ENCODE results near the gene ENPP3.

Gene ENPP3

DNA sequence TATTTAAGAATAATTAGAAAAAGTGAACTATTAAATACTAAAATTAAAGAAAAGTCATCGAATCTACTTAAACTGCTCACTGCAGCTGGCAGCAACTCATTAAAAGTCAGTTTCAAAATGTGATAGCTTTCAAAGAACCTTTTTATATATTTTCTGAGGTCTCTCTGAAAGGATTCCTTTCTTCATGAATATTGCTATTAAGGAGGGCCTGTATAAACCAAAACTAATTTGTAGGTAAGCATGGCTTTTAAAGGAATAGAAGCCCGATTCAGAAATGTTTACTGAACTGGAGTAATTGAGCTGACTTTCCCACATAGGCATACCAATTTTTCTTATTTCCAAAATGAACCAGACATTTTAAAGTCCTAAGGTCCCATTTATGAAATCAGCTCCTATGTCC, 129.5 kb downstream of the ENPP3 start:
- no peak for DNase-seq (ENCODE audit: low read depth)

DNA sequence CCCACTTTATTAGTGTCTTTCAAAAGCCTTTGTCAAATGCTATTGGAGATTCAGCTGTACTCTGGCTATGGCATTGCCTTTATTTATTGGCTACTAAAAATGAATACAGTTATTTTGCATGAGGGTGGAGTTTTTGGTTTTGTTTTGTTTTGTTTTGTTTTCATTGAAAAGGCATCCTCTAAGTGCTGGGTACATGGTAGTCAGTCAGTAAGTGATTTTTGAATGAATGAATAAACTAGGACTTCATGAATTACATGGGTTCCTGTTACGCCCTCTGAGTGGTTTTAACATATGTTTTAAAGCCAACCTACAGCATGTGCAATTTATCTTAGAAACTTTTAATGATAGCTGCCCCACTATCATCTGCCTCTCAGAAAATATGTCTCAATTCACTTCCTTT, 131.9 kb downstream of the ENPP3 start:
- no peak for DNase-seq (ENCODE audit: low read depth)

DNA sequence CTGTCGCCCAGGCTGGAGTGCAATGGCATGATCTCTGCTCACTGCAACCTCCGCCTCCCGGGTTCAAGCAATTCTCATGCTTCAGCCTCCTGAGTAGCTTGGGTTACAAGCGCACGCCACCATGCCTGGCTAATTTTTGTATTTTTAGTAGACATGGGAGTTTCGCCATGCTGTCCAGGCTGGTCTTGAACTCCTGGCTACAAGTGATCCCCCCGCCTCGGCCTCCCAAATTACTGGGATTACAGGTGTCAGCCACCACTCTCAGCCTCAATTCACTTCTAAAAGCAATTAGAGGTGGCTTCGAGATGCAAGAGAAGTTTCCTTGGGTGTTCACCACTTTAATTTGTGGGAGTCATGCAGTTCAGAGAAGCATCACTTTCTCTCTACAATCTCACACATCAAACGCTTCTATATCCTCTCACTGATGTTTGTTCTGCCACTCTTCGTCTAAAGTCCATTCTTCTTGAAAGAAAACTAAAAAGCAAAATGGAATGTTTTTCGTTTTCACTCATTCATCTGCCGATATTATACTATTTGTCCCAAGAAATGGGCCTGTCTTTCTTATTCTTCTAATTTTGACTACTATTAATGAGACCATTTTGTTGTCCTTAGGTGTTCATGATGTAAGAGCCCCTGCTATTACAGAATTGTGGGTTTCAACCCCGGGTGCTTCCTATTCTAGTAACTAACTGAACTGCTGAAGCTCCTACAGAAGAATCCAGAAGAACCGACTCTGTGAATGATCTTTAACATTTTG, 132.5 kb downstream of the ENPP3 start:
- no peak for DNase-seq (ENCODE audit: low read depth)

DNA sequence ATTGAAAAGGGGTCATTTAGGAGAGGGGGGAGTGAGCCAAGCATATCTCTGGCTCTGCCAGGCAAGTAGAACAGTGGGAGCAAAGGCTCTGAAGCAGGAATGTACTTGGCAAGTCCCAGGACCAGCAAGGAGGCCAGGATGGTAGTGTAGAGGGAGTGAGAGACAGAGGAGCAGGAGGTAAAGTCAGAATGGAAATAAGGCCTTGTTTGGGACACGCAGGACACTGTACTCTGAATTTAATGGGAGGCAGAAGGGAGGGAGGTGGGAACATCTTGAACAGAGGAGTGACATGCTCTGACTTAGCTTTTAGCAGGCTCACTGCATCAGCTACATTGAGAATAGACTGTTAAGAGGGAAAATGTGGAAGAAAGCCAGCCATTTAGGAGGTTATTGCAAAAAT, 133.7 kb downstream of the ENPP3 start:
- DNase-seq (ENCODE audit: low read depth) = no peak

DNA sequence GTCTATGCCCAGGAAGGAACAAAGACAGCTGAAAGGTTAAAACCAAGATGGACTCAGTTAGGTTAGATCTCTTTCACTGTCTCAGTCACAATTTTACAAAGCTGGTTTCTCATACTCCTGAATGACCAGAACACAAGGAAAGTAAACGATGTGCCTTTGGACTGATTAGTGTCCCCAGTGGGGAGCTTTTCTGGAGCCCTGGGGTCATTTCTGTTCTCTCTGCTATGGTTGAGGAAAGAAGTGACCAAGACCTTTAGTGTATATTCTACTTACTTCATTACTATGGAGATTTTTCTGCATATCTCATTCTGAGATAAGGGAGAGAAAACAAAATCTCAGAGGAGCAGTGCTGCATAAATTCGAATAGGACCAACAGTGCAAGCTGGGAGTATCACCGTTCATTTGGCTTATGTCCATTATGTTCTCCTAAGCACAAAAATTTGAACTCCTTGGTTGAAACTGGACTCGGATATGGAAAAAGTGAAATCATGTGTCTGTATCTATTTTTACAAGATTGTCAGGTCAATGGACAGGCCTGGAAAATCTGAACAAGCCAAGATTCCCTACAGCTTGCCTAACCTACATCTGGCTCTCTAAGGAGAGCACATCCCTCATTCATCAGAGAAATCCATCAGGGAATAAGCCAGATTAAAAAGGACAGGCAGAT, 136.3 kb downstream of the ENPP3 start:
- DNase-seq (ENCODE audit: low read depth) = no peak

DNA sequence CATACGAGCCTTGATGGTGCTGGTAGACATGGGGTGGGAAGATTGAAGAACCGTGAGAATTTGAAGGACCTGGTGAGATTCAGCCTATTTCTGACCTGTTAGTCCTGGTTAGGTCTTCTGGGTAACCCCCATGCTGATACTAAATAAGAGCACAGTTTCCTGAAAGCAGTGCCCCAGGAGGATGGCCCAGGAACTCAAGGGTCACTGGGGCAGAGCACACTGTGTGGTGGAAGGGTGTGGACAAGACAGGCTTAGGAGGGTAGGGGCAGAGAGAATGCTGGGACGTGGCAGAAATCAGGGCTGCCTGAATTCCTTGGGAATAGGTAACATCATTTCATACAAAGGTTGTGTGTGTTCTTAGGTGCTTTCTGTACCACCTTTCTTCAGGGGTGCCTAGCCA, 138.8 kb downstream of the ENPP3 start:
- no peak for DNase-seq (ENCODE audit: low read depth)

DNA sequence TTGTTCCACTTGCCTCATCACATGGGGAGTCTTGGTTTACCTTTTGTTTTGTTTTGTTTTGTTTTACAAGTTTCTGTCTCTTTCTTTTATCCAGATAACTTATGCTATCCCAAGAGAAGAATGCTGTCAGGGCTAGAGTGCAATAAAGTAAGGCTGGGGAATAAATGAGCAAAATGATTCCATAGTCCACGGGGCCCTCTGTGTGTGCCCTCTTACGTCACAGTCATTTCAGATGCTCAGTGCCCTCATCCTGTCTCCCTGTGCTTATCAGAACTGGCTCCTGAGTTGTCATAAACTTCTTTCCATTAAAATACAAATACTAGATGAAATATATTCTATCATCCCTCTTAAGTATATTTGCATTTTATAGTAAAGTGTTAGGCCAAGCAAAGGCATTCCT, 139.9 kb downstream of the ENPP3 start:
- no peak for DNase-seq (ENCODE audit: low read depth)

DNA sequence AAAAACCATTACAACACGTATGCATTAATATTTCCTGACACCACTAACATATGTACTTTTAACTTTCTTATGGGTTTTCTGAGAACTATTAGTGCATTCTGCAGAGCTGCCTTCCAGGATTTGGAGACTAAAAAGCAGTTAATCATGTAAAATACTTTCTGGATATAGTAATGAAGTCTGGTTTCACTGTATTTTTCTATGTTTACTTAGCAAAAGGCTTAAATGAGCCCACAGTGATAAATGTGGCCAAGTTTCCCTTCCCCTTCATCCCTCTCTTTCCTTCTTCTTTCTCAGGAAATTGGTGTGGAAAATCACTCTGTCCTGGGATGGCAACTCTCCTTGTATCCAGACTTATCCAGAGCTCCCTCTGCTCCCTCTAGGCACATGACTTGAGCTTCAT, 141.1 kb downstream of the ENPP3 start:
- no peak for DNase-seq (ENCODE audit: low read depth)

DNA sequence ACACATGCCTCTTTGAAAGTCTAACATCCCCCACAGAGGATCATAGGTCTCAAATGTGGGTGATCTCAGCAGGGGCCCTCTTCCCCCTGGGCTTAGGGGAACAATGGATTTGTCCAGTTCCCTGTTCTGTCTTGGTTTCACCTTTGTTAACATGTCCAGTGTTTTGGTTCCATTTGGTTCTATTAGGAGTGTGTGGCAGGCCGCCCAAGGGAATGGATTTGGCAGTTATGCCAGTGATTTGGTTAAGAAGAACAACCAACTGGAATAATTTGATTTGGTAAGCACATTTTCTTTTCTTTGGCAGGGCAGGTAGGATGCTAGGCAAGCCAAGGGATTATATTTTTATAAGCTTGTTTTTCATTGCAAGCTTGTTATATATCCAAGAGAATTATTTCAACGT, 142.2 kb downstream of the ENPP3 start:
- no peak for DNase-seq (ENCODE audit: low read depth)

DNA sequence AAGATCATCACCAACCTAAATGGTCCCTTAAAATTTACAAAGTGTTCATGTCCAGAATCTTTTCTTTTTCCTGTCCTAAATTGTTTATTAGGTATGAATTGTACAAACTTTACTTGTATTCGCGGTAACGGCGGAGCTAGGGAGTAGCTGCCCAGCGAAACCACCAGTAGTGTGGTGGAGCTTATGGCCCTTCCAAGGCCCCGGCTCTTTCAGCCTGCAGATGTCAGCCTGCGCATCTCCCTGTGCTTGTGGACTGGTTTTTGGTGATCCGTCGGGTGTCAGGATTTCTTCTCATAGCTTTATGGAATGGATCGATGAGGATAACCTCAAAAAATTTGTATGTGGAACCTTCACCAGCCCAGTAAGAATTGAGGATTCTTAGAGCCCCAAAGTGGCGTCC, 143.5 kb downstream of the ENPP3 start:
- no peak for DNase-seq (ENCODE audit: low read depth)

DNA sequence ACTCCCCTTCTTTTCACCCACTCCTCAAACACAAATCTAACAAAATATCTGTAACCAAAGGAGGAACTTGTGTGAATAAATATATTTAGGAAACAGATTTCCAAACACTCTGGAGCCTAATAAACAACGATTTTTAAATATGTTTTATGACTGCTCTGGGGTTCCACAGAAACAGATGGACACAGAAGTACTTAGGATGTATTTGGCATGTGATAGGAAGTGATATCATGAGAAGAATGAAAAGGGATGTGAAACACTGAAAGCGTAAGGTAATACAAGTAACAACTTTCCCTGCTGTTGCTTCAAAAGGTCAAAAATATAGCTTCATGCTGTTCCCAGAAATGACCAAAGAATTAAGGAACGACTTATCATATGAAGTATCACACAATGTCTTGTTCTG, 144.6 kb downstream of the ENPP3 start:
- no peak for DNase-seq (ENCODE audit: low read depth)

DNA sequence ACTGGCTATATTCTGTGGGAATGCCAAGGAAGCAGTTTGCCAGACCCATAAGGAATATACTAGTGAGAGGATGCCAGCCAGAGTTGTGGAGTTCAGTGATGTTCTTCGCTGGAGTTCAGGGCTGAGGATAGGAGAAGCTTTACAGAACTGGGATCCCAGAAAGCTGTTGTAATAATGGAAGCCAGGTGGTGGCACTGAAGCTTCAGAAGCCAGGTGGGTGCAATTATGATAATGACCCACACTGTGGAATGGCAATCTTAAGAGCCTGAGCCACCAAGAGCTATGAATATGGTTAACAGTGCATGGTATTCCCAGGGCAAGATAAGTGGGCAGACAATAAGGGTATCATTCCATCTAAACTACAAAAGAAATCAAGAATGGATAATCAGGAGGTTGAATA, 145.7 kb downstream of the ENPP3 start:
- DNase-seq (ENCODE audit: low read depth) = no peak

DNA sequence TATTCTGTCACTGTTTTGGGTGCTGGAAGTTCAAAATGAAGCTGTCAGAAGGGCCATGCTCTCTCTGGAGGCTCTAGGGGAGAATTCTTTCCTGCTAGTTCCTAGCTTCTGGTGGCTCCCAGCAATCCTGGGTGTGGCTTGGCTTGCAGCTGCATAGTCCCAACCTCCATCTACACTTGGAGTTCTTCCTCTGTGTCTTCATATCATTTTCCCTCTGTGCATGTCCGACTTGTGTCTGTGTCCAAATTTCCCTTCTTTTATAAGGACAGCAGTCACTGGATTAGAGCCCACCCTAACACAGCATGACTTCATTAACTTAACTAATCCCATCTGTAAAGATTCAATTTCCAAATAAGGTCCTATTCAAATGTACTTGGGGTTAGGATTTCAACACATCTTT, 147.5 kb downstream of the ENPP3 start:
- no peak for DNase-seq (ENCODE audit: low read depth)

DNA sequence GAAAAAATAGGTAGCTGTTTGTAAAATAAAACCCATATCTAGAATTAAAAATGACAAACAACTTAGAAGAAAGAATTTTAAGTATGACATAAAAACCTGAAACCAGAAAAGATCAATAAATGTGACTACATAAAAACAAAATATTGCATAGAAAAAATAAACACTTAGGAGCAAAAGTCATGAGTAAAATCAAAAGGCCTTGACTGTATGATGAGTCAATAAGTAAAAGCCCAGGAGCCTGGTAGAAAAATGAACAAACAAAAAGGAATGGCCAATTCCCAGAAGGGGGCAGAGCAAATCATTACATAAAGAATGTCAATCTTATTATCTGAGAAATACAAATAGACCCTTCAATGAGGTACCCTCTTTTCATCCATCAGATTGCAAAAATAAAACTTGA, 150.0 kb downstream of the ENPP3 start:
- no peak for DNase-seq (ENCODE audit: low read depth)

DNA sequence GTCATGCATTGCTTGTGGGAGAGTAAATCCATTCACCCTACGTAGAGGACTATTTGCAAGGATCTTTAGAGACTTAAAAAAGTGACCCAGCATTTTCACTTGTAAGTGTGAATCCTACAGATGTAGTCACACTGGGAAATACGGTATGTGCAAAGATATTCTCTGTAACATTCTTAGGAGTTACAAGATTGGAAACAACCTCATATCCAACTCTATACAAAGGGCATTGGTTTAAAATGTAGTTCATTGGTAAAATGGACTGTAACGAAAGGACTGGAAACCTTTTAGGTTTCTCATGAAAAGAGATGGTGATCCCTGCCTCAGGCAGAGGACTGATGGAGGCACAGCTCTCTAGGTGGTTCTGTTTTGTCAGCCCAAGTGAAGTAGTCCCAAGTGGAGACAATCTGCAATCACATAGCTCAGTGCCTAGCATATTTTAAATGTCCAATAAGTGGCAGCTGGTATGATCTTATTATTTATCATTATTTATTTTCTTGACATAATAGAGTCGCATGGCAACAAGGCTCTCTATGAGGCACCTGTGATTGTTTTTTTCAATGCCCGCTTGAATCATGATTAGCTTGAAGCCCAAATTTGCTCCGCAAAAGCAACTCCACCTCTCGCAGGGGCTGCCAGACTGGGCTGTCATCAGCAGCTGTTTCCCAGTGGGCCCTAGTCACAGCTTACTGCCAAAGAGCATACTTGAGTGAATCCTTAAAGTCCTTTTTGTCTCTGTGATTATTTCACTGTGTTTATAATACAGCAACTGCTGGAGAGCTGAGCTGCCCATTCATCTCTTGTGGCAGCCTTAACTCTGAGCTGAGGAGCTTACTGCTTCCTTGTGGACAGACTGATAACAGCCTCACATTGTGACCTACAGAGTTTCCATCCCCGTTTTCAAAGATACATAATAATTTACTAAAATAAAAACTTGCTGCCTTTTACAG, 150.9 kb downstream of the ENPP3 start:
- no peak for DNase-seq (ENCODE audit: low read depth)

DNA sequence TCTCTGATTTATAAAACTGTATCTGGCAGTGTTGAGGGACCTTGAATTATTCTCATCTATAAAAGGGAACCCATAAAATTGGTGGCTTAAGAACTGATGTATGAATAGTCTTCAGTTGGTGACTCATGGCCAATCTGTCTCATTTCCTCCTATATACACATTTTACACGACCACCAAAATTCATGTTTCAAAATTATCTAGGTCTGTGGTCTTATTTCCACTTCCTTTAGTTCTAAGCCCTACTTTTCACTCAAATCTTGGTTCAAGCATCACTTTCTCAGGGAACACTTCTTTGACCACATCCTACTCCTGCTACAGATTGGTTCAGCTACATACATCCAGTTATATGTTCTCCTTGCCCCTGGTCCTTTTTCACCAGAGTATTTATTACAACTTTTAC, 152.1 kb downstream of the ENPP3 start:
- no peak for DNase-seq (ENCODE audit: low read depth)

DNA sequence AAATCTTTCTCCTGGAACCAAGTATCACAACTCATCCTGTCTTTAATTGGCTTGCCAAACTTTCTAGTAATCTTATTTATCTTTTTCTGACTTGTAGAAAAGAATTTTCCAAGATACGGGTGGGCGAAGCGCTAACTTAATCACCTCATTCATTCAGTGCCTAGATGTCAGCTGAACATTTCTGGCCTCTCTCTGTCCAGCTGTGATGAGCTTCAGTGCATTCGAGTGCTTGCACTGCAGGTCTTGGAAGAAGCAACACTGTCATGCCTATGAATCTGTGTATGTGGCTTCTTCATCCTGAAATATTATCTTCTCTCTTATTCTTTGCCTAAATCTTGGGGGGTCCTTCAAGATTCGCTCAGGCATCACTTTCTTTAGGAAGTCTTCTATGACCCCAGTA, 154.4 kb downstream of the ENPP3 start:
- DNase-seq (ENCODE audit: low read depth) = no peak

DNA sequence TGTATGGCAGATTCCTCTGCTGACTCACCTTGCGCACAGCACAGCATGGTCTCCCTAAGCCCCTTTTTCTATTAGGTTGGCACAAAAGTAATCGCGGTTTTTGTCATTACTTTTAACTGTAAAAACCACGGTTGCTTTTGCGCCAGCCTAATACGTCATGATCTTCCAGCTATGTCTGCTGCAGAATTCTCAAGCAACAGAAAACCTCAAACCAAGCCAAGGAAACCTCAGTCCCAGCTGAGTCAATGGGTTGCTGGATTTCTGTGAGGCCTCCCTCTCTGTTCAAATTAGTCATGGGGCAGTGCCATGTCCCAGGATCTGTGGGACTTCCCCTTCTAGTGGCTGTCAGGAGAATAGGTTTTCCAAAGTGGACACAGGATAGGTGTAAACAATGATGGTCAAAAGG, 155.0 kb downstream of the ENPP3 start:
- no peak for DNase-seq (ENCODE audit: low read depth)

DNA sequence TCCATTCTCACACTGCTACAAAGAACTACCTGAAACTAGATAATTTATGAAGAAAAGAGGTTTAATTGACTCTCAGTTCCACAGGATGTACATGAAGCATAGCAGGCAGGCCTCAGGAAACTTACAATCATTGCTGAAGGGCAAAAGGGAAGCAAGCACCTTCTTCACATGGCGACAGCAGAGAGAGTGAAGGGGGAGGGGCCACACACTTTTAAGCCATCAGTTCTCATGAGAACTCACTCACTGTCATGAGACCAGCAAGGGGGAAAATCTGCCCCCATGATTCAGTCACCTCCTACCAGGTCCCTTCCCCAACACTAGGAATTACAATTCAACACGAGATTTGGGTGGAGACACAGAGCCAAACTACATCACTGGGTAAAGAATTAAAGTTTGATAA, 158.3 kb downstream of the ENPP3 start:
- DNase-seq (ENCODE audit: low read depth) = no peak
